Activated CD8-positive, alpha-beta memory T cell treated with anti-CD3 and anti-CD28 coated beads for 36 hours (primary cell): Measurements from ENCODE around the gene FCRL2. TPM values are rescaled to one million over a fixed set of nuclear protein-coding genes. Genes with fewer than 3 reads are reported as not detected.

Source experiments
- CTCF ChIA-PET: fragments of 350-600 bp; sonication (Branson Sonifier 250); formaldehyde crosslinking; loops from one replicate; lab custom pipeline; 2021; ENCODE audit warnings: antibody characterized with exemption; lab: Charles Lee
- POLR2A ChIA-PET: fragments of 350-600 bp; sonication (Branson Sonifier 250); formaldehyde crosslinking; loops from one replicate; lab custom pipeline; 2021; ENCODE audit warnings: antibody characterized with exemption; lab: Charles Lee
- total RNA-seq, 2 experiments: library from RNA; stranded (reverse); gene quantifications; one replicate each; pipeline ENCODE4 v1.2.3, GENCODE V29; 2021

FCRL2 gene
- total RNA-seq, 2 experiments from 2014 or later = not detected

DNA sequence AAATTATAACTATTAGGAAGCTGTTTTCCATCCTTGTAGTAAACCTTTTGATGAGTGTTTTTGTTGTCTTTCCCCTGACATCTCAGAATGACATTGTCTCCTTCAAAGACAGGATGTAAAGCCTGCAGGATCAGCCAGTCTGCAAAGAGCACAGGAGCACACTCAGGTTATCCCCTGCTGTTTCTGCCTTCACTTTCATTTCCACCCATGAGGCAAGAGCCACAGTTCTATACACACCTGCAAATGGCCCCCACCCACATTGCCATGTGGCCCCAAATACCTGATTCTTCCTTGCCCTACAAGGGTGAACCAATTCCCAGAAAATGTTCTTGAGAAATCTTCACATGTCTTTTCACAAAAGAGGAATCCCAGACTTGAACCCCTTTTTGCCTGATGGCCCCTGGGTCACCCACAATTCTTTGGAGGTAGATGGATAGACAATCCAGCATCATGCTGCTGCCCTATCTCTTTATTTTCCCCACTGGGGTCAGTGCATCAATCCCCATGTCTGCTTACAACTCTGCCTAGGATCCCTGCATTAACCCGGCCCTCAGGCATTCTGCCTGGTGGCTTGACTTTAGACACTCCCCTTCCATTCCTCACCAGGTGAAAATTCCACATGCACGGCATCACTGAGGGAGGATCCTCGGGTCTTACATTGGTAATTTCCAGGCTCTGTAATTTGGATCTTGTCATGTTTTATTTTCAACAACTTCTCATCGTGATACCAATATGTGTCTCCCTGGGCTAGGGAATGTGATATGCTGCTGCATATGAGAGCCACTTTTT lies 79.0 kb downstream of the FCRL2 start:
- ChIA-PET POLR2A (no interaction called here), CTCF (no interaction called here)

DNA sequence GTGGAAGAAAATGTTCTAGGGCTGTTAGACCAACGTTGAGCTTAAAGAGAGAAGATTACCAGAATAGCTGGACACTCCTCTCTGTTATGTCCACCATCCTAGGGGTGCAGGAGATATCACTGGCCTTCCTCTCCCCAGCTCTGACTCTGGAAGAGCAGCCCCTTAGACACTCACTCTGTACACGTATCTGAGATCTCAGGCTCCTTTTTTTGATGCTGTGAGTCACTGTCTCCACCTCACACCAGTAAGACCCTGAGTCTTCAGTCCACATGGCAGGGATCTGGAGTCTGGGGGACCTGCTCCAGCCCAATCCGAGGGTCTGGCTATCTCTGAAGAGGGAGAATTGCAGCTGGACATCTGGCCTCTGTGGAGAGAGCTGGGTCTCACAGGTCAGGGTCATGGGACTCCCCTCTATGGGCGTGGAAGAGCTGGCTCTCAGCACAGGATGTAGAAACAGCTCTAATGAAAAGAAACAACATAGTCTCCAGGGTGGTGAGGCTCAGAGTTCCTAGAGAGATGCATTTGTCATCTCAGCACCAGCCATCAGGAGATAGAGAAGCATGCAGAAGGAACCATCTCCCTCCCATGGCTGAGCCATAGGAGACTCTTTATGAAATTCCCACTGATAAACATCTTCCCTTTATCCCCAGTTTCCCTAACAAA lies 79.8 kb downstream of the FCRL2 start:
- POLR2A ChIA-PET = no interaction called here
- CTCF ChIA-PET = no interaction called here

Other genes starting within 250 kb of the FCRL2 start
- gene FCRL5, start 224.6 kb downstream of the FCRL2 start, total RNA-seq = not detected
- gene FCRL4, start 179.0 kb downstream of the FCRL2 start, total RNA-seq = not detected
- 1 to 10 TPM; 3.8 to 3.9 TPM for gene FCRL3, start 76.4 kb downstream of the FCRL2 start, total RNA-seq
- not detected for gene FCRL1, start 43.0 kb upstream of the FCRL2 start, total RNA-seq
- gene CD5L, start 64.7 kb upstream of the FCRL2 start, total RNA-seq = not detected
- under 1 TPM; 0.08 TPM for gene KIRREL1, start 216.5 kb upstream of the FCRL2 start, total RNA-seq